GM21529 (cell line): ENCODE data around the gene GRID1.

Experiments
- ATAC-seq: cut with Tn5 transposase; IDR thresholded peaks from one replicate; pipeline ENCODE4 v1.9.1; 2021; ENCODE audit not compliant: unreplicated experiment

The GRID1 gene

GRCh38 chr10:86155054-86155921 is 211.3 kb downstream of the GRID1 start:
- no peak for ATAC-seq

- no peak for ATAC-seq
These were observed 212.8 kb downstream of the GRID1 start for GRCh38 chr10:86153751-86154150.

GRCh38 chr10:86152911-86153310 is 213.7 kb downstream of the GRID1 start:
- no peak for ATAC-seq

- no peak for ATAC-seq
These were observed 214.2 kb downstream of the GRID1 start for GRCh38 chr10:86152354-86152753.

- ATAC-seq: no peak
These were observed 215.0 kb downstream of the GRID1 start for GRCh38 chr10:86151613-86152012.

GRCh38 chr10:86149257-86149656 is 217.3 kb downstream of the GRID1 start:
- no peak for ATAC-seq

GRCh38 chr10:86148117-86148516 is 218.5 kb downstream of the GRID1 start:
- ATAC-seq: no peak

- ATAC-seq: no peak
These were observed 222.3 kb downstream of the GRID1 start for GRCh38 chr10:86144301-86144700.

- no peak for ATAC-seq
These were observed 224.7 kb downstream of the GRID1 start for GRCh38 chr10:86141896-86142295.

- ATAC-seq: no peak
These were observed 227.4 kb downstream of the GRID1 start for GRCh38 chr10:86139066-86139657.

GRCh38 chr10:86138551-86139065 is 228.0 kb downstream of the GRID1 start:
- no peak for ATAC-seq

GRCh38 chr10:86137561-86137960 is 229.0 kb downstream of the GRID1 start:
- ATAC-seq: no peak

- ATAC-seq: no peak
These were observed 229.7 kb downstream of the GRID1 start for GRCh38 chr10:86136934-86137333.

- no peak for ATAC-seq
These were observed 231.4 kb downstream of the GRID1 start for GRCh38 chr10:86135191-86135590.

GRCh38 chr10:86130737-86131475 is 235.7 kb downstream of the GRID1 start:
- no peak for ATAC-seq

- ATAC-seq: no peak
These were observed 236.6 kb downstream of the GRID1 start for GRCh38 chr10:86130041-86130440.

- no peak for ATAC-seq
These were observed 238.2 kb downstream of the GRID1 start for GRCh38 chr10:86128360-86128759.

GRCh38 chr10:86127274-86127819 is 239.2 kb downstream of the GRID1 start:
- ATAC-seq: no peak

GRCh38 chr10:86124734-86125133 is 241.9 kb downstream of the GRID1 start:
- no peak for ATAC-seq

GRCh38 chr10:86123715-86124114 is 242.9 kb downstream of the GRID1 start:
- no peak for ATAC-seq

GRCh38 chr10:86123304-86123703 is 243.3 kb downstream of the GRID1 start:
- ATAC-seq: no peak
